HEK293 (cell line): ENCODE measurements around the gene PHLDB3.

Experiments used
- GLI4 ChIP-seq: fragments of 450-650 bp; formaldehyde crosslinking; IDR thresholded peaks from 2 replicates; pipeline ENCODE4 v1.5.1; 2016; ENCODE audit warnings: missing biosample characterization, missing genetic modification characterization
- KLF9 ChIP-seq: fragments of 450-650 bp; formaldehyde crosslinking; IDR thresholded peaks from 2 replicates; pipeline ENCODE4 v1.5.1; 2016; ENCODE audit warnings: missing biosample characterization, missing genetic modification characterization, low read depth
- MEIS1 ChIP-seq: sonication (generic); formaldehyde crosslinking; IDR thresholded peaks from 2 replicates; pipeline ENCODE4 v1.8.1; 2022; ENCODE audit warnings: missing genetic modification reagents, mild to moderate bottlenecking, borderline replicate concordance
- PRDM10 ChIP-seq: fragments of 450-650 bp; formaldehyde crosslinking; IDR thresholded peaks from 2 replicates; pipeline ENCODE4 v1.5.1; 2016; ENCODE audit warnings: missing biosample characterization, missing genetic modification characterization
- REPIN1 ChIP-seq: fragments of 450-650 bp; formaldehyde crosslinking; IDR thresholded peaks from 2 replicates; pipeline ENCODE4 v1.5.1; 2017; ENCODE audit warnings: missing biosample characterization, missing genetic modification characterization, low read depth
- SCRT2 ChIP-seq: fragments of 450-650 bp; formaldehyde crosslinking; IDR thresholded peaks from 2 replicates; pipeline ENCODE4 v1.5.1; 2016; ENCODE audit warnings: missing biosample characterization, missing genetic modification characterization
- SP3 ChIP-seq: fragments of 450-650 bp; formaldehyde crosslinking; IDR thresholded peaks from 2 replicates; pipeline ENCODE4 v1.5.1; 2016; ENCODE audit warnings: missing biosample characterization, missing genetic modification characterization
- ZBTB21 ChIP-seq: fragments of 450-650 bp; formaldehyde crosslinking; IDR thresholded peaks from 2 replicates; pipeline ENCODE4 v1.5.1; 2017; ENCODE audit warnings: missing biosample characterization, missing genetic modification characterization
- ZNF114 ChIP-seq: fragments of 450-650 bp; formaldehyde crosslinking; IDR thresholded peaks from 2 replicates; pipeline ENCODE4 v1.5.0; 2017; ENCODE audit warnings: missing biosample characterization, missing genetic modification characterization
- ZNF132 ChIP-seq: fragments of 450-650 bp; formaldehyde crosslinking; IDR thresholded peaks from 2 replicates; pipeline ENCODE4 v1.5.1; 2017; ENCODE audit warnings: missing biosample characterization, missing genetic modification characterization, borderline replicate concordance
- ZNF184 ChIP-seq: fragments of 450-650 bp; IDR thresholded peaks from 2 replicates; pipeline ENCODE4 v1.5.1; 2018; ENCODE audit warnings: missing biosample characterization, mild to moderate bottlenecking, missing genetic modification characterization
- ZNF404 ChIP-seq: fragments of 450-650 bp; formaldehyde crosslinking; IDR thresholded peaks from 2 replicates; pipeline ENCODE4 v1.5.1; 2017; ENCODE audit warnings: missing biosample characterization, missing genetic modification characterization
- ZNF473 ChIP-seq: fragments of 450-650 bp; formaldehyde crosslinking; IDR thresholded peaks from 2 replicates; pipeline ENCODE4 v1.5.1; 2017; ENCODE audit warnings: missing biosample characterization, missing genetic modification characterization
- ZNF514 ChIP-seq: fragments of 450-650 bp; formaldehyde crosslinking; IDR thresholded peaks from 2 replicates; pipeline ENCODE4 v1.5.1; 2016; ENCODE audit warnings: missing biosample characterization, missing genetic modification characterization
- ZNF585B ChIP-seq: fragments of 450-650 bp; formaldehyde crosslinking; IDR thresholded peaks from 2 replicates; pipeline ENCODE4 v1.5.1; 2016; ENCODE audit warnings: missing biosample characterization, missing genetic modification characterization
- ZNF624 ChIP-seq: fragments of 450-650 bp; formaldehyde crosslinking; IDR thresholded peaks from 2 replicates; pipeline ENCODE4 v1.5.1; 2017; ENCODE audit warnings: missing biosample characterization, missing genetic modification characterization
- ZNF629 ChIP-seq: fragments of 450-650 bp; formaldehyde crosslinking; IDR thresholded peaks from 2 replicates; pipeline ENCODE4 v1.5.1; 2017; ENCODE audit warnings: missing biosample characterization, missing genetic modification characterization
- ZNF707 ChIP-seq: fragments of 450-650 bp; formaldehyde crosslinking; IDR thresholded peaks from 2 replicates; pipeline ENCODE4 v1.5.1; 2016; ENCODE audit warnings: missing biosample characterization, missing genetic modification characterization
- ZSCAN5A ChIP-seq: fragments of 450-650 bp; formaldehyde crosslinking; IDR thresholded peaks from 2 replicates; pipeline ENCODE4 v1.5.1; 2016; ENCODE audit warnings: missing biosample characterization, missing genetic modification characterization
- TF ChIP-seq, protein P1 (sequence below): fragments of 450-650 bp; formaldehyde crosslinking; IDR thresholded peaks from 2 replicates; pipeline ENCODE4 v1.5.1; 2016; ENCODE audit warnings: missing biosample characterization, missing genetic modification characterization, low read depth
- TF ChIP-seq, protein P2 (sequence below): fragments of 450-650 bp; IDR thresholded peaks from 2 replicates; pipeline ENCODE4 v1.5.1; 2018; ENCODE audit warnings: missing biosample characterization, missing genetic modification characterization
- TF ChIP-seq, protein P3 (sequence below): fragments of 450-650 bp; formaldehyde crosslinking; IDR thresholded peaks from 2 replicates; pipeline ENCODE4 v1.5.1; 2017; ENCODE audit warnings: missing biosample characterization, missing genetic modification characterization
- TF ChIP-seq, protein P4 (sequence below): fragments of 450-650 bp; formaldehyde crosslinking; conservative IDR thresholded peaks from 2 replicates; pipeline ENCODE4 v1.5.1; 2016; ENCODE audit warnings: low read depth, missing biosample characterization, missing genetic modification characterization

Gene PHLDB3

DNA sequence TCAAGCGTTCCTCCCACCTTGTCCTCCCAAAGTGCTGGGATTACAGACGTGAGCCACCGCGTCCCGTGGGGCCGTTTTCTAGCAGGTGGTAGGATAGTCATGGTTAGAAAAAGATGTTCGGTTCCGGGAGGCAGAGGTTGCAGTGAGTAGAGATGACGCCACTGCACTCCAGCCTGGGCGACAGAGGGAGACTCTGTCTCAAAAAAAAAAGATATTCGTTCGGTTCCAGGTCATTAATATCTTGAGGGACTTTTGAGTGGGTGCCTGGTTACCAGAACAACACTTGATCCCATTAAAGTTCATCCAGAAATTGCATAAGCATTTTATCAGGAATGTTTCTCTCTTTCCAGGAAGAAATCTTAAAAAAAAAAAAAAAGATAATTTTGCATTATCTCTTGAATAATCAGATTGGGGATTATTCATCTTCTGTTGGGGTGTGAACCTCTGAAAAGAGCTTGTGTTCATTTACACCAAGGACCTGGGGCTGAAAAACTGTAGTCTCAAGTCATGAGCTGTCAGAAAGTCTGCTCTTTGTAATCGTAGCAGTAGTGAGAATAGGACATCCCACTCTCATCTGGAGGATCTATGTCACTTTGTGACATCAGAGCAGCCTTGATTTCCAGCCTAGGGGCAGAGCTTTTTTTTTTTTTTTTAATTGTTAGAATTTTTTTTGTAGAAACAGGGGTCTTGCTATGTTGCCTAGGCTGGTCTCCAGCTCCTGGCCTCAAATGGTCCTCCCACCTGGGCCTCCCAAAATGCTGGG, 23.5 kb upstream of the PHLDB3 start (continued):
- TF ChIP-seq KLF9 = no peak
- TF ChIP-seq ZNF473 = no peak
- TF ChIP-seq GLI4 (tag by site-specific recombination) = no peak
- TF ChIP-seq, protein P1, sequence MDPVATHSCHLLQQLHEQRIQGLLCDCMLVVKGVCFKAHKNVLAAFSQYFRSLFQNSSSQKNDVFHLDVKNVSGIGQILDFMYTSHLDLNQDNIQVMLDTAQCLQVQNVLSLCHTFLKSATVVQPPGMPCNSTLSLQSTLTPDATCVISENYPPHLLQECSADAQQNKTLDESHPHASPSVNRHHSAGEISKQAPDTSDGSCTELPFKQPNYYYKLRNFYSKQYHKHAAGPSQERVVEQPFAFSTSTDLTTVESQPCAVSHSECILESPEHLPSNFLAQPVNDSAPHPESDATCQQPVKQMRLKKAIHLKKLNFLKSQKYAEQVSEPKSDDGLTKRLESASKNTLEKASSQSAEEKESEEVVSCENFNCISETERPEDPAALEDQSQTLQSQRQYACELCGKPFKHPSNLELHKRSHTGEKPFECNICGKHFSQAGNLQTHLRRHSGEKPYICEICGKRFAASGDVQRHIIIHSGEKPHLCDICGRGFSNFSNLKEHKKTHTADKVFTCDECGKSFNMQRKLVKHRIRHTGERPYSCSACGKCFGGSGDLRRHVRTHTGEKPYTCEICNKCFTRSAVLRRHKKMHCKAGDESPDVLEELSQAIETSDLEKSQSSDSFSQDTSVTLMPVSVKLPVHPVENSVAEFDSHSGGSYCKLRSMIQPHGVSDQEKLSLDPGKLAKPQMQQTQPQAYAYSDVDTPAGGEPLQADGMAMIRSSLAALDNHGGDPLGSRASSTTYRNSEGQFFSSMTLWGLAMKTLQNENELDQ (tag by site-specific recombination) = no peak
- TF ChIP-seq SP3 (tag by site-specific recombination) = peak; percentile 31; the same call in 1 of the 2 replicates
- TF ChIP-seq ZNF404 (tag by site-specific recombination) = no peak
- no peak for TF ChIP-seq ZSCAN5A (tag by site-specific recombination)
- no peak for TF ChIP-seq ZNF132
- TF ChIP-seq ZNF114 (tag by site-specific recombination) = no peak
- peak; percentile 86 for TF ChIP-seq ZBTB21 (tag by site-specific recombination)
- peak; percentile 63 for TF ChIP-seq SCRT2 (tag by site-specific recombination)
- peak; percentile 88 for TF ChIP-seq ZNF184 (tag by site-specific recombination)
- TF ChIP-seq ZNF585B (tag by site-specific recombination) = no peak
- no peak for TF ChIP-seq MEIS1 (CRISPR knock-in tag)
- TF ChIP-seq, protein P2, sequence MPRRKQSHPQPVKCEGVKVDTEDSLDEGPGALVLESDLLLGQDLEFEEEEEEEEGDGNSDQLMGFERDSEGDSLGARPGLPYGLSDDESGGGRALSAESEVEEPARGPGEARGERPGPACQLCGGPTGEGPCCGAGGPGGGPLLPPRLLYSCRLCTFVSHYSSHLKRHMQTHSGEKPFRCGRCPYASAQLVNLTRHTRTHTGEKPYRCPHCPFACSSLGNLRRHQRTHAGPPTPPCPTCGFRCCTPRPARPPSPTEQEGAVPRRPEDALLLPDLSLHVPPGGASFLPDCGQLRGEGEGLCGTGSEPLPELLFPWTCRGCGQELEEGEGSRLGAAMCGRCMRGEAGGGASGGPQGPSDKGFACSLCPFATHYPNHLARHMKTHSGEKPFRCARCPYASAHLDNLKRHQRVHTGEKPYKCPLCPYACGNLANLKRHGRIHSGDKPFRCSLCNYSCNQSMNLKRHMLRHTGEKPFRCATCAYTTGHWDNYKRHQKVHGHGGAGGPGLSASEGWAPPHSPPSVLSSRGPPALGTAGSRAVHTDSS (tag by site-specific recombination) = peak; percentile 40; the same call in 1 of the 2 replicates
- peak; percentile 50 for TF ChIP-seq PRDM10
- TF ChIP-seq ZNF629 (tag by site-specific recombination) = peak; percentile 92
- no peak for TF ChIP-seq ZNF707 (tag by site-specific recombination)
- TF ChIP-seq, protein P3, sequence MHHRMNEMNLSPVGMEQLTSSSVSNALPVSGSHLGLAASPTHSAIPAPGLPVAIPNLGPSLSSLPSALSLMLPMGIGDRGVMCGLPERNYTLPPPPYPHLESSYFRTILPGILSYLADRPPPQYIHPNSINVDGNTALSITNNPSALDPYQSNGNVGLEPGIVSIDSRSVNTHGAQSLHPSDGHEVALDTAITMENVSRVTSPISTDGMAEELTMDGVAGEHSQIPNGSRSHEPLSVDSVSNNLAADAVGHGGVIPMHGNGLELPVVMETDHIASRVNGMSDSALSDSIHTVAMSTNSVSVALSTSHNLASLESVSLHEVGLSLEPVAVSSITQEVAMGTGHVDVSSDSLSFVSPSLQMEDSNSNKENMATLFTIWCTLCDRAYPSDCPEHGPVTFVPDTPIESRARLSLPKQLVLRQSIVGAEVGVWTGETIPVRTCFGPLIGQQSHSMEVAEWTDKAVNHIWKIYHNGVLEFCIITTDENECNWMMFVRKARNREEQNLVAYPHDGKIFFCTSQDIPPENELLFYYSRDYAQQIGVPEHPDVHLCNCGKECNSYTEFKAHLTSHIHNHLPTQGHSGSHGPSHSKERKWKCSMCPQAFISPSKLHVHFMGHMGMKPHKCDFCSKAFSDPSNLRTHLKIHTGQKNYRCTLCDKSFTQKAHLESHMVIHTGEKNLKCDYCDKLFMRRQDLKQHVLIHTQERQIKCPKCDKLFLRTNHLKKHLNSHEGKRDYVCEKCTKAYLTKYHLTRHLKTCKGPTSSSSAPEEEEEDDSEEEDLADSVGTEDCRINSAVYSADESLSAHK (tag by site-specific recombination) = peak; percentile 64; the same call in 1 of the 2 replicates
- TF ChIP-seq, protein P4, sequence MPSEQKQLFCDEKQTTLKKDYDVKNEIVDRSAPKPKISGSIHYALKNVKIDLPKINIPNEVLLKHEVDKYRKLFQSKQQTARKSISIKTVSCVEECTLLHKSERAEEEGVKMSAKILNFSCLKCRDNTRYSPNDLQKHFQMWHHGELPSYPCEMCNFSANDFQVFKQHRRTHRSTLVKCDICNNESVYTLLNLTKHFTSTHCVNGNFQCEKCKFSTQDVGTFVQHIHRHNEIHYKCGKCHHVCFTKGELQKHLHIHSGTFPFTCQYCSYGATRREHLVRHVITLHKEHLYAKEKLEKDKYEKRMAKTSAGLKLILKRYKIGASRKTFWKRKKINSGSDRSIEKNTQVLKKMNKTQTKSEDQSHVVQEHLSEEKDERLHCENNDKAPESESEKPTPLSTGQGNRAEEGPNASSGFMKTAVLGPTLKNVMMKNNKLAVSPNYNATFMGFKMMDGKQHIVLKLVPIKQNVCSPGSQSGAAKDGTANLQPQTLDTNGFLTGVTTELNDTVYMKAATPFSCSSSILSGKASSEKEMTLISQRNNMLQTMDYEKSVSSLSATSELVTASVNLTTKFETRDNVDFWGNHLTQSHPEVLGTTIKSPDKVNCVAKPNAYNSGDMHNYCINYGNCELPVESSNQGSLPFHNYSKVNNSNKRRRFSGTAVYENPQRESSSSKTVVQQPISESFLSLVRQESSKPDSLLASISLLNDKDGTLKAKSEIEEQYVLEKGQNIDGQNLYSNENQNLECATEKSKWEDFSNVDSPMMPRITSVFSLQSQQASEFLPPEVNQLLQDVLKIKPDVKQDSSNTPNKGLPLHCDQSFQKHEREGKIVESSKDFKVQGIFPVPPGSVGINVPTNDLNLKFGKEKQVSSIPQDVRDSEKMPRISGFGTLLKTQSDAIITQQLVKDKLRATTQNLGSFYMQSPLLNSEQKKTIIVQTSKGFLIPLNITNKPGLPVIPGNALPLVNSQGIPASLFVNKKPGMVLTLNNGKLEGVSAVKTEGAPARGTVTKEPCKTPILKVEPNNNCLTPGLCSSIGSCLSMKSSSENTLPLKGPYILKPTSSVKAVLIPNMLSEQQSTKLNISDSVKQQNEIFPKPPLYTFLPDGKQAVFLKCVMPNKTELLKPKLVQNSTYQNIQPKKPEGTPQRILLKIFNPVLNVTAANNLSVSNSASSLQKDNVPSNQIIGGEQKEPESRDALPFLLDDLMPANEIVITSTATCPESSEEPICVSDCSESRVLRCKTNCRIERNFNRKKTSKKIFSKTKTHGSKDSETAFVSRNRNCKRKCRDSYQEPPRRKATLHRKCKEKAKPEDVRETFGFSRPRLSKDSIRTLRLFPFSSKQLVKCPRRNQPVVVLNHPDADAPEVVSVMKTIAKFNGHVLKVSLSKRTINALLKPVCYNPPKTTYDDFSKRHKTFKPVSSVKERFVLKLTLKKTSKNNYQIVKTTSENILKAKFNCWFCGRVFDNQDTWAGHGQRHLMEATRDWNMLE (tag by site-specific recombination) = peak; percentile 9; the same call in 1 of the 2 replicates
- no peak for TF ChIP-seq ZNF624
- TF ChIP-seq REPIN1 = no peak
- no peak for TF ChIP-seq ZNF514 (tag by site-specific recombination)
